Activated CD4-positive, alpha-beta T cell treated with anti-CD3 and anti-CD28 coated beads for 4 hours (primary cell): ENCODE measurements around the gene TMEM9B.
"Not testable (repeated sequence)": the region's sequence is repeated elsewhere in the genome, so short reads cannot be mapped to it uniquely, and the experiment has no call there.

Experiments used
- DNase-seq, 2 donors: peaks; one replicate each; pipeline ENCODE4 v3.0.0-alpha.2; 2020

Gene TMEM9B

GRCh38 chr11:8964324-8965320 is at the start of gene TMEM9B:
TSS of gene TMEM9B (minus strand) at chr11:8964442. CDS start at chr11:8964313, 129 bp downstream.
- peak; percentile 67 to 72 for DNase-seq

- no peak for DNase-seq
Observed at GRCh38 chr11:9013373-9013772, 49.1 kb upstream of the TMEM9B start.

GRCh38 chr11:9009538-9009937 is 45.3 kb upstream of the TMEM9B start:
- not testable (repeated sequence) for DNase-seq

- no peak for DNase-seq
Observed at GRCh38 chr11:9008661-9009060, 44.4 kb upstream of the TMEM9B start.

- no peak for DNase-seq
Observed at GRCh38 chr11:9008011-9008550, 43.8 kb upstream of the TMEM9B start.

- DNase-seq: no peak
Observed at GRCh38 chr11:9005087-9005486, 40.8 kb upstream of the TMEM9B start.

- peak; percentile 17 to 36 for DNase-seq
Observed at GRCh38 chr11:9004183-9004926, 40.1 kb upstream of the TMEM9B start.

GRCh38 chr11:9003573-9004182 is 39.4 kb upstream of the TMEM9B start, which contains the start of gene NRIP3:
TSS of gene NRIP3 (minus strand) at chr11:9004001. CDS start at chr11:9003935, 66 bp downstream.
- DNase-seq: peak; percentile 75 to 80

- DNase-seq: peak; percentile 13 to 27
Observed at GRCh38 chr11:9002920-9003572, 38.8 kb upstream of the TMEM9B start.

GRCh38 chr11:9001736-9002135 is 37.5 kb upstream of the TMEM9B start:
- peak; percentile 33 to 37 for DNase-seq

- DNase-seq: no peak
Observed at GRCh38 chr11:8998017-8998416, 33.8 kb upstream of the TMEM9B start.

GRCh38 chr11:8997451-8997850 is 33.2 kb upstream of the TMEM9B start:
- no peak for DNase-seq

GRCh38 chr11:8989453-8989852 is 25.2 kb upstream of the TMEM9B start:
- DNase-seq: no peak

GRCh38 chr11:8988329-8989234 is 24.3 kb upstream of the TMEM9B start:
- no peak for DNase-seq

GRCh38 chr11:8987446-8987845 is 23.2 kb upstream of the TMEM9B start:
- DNase-seq: no peak

- DNase-seq: not testable (repeated sequence)
Observed at GRCh38 chr11:8986772-8987171, 22.5 kb upstream of the TMEM9B start.

GRCh38 chr11:8985462-8985861 is 21.2 kb upstream of the TMEM9B start:
- no peak for DNase-seq

GRCh38 chr11:8983552-8983951 is 19.3 kb upstream of the TMEM9B start:
- no peak for DNase-seq

- DNase-seq: no peak
Observed at GRCh38 chr11:8980485-8980884, 16.2 kb upstream of the TMEM9B start.

- not testable (repeated sequence) for DNase-seq
Observed at GRCh38 chr11:8979365-8979764, 15.1 kb upstream of the TMEM9B start.

GRCh38 chr11:8973121-8973520 is 8.9 kb upstream of the TMEM9B start:
- DNase-seq: no peak
